Dermis blood vessel endothelial cell (primary cell): ENCODE measurements around the gene RANBP3. TPM values are rescaled to one million over a fixed set of nuclear protein-coding genes. Genes with fewer than 3 reads are reported as not detected.
A peak's percentile ranks its signal among the peaks of the same experiment; 100 is the strongest.
"Not testable (repeated sequence)": the region's sequence is repeated elsewhere in the genome, so short reads cannot be mapped to it uniquely, and the experiment has no call there.

Experiments
- DNase-seq: peaks from one replicate; pipeline ENCODE4 v3.0.0; 2010
- total RNA-seq: library from RNA; depleted of rRNA; stranded (reverse); fragments of >200 nt; gene quantifications from 2 replicates; pipeline ENCODE4 v1.2.3, GENCODE V29; 2014

The RANBP3 gene
- total RNA-seq, 1 donor from 2014 or later: 39.0 TPM

DNA sequence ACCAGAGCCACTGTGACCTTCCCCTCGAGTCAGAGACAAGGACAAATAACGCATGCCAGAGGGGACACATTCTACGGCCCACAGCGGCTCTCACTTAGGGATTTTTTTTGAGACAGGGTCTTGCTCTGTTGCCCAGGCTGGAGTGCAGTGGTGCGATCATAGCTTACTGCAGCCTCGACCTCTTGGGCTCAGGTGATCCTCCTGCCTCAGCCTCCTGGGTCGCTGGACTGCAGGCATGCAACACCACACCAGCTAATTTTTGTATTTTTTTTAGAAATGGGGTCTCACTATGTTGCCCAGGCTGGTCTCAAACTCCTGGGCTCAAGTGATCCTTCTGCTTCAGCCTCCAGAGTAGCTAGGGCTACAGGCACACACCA lies 28.1 kb upstream of the RANBP3 start:
- not testable (repeated sequence) for DNase-seq

DNA sequence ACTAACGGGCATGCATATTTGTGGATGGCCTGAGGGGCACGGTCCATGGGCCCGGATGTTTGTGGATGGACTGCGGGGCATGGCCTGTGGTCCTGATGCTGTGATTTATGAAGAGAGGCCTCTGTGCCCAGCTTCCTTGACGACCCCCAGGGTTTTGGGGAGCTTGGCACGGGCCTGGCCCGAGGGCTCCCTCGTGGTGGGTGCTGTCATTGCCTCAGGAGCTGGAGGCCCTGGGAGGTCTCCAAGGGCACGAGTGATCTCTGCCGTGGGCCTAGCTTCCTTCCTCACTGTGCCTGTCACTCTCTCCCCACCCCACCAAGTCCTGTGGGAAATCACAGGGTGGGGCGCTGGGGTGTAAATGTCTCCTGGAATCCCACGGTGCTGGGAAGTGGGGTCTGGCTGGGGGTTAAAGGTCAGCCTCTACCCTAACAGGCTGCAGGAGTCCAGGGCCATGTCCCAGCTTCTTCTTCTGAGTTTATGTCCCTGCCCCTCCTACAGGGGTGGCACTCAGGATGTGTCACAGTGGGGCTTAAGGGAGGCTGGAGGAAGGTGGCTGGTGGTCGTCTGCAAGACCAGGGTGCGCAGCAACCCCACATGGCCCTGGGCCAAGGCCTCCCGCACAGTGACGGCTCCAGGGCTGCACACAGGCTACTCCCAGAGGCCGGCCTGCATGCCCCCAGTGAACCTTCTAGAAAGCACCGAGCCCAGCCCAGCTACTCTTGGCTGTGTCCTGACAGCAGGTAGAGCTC lies 27.6 kb upstream of the RANBP3 start:
- no peak for DNase-seq

DNA sequence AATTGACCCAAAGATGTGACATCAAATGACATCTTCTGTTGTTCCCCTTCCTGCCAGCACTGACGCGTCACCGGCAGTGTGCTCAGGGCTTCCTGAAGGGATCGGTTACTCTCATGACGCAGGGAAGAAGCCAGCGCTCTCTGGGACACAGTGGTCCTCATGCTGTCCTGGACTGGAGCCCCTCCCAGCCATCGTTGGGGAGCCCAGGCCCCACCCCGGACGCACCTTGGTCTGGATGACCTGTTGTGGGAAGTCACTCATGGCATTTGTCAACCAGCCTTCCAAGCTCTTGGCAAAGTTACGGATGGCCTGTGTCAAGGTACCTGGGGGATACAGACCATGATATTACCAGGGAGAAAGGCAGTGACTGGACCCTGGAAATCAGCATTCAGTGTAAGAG lies 26.0 kb upstream of the RANBP3 start:
- DNase-seq: no peak

DNA sequence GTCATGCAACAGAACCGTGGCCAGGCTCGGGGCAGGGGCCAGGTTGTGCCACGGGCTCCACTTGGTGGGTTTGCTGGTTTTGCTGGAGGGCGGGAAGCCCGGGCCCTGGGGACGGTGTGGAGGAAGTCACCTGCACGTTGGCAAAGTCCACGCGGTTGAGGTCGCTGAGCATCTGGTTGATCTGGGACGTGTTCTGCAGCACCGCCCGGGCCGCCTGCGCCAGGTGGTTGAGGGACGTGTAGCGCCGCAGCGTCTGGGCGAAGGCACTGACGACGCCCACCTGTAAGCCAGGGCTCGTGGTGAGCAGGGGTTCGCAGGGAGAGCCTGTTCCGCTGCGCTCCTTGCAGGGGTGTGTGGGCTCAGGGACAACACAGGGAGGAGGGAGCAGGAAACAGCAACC lies 24.7 kb upstream of the RANBP3 start:
- DNase-seq: no peak

DNA sequence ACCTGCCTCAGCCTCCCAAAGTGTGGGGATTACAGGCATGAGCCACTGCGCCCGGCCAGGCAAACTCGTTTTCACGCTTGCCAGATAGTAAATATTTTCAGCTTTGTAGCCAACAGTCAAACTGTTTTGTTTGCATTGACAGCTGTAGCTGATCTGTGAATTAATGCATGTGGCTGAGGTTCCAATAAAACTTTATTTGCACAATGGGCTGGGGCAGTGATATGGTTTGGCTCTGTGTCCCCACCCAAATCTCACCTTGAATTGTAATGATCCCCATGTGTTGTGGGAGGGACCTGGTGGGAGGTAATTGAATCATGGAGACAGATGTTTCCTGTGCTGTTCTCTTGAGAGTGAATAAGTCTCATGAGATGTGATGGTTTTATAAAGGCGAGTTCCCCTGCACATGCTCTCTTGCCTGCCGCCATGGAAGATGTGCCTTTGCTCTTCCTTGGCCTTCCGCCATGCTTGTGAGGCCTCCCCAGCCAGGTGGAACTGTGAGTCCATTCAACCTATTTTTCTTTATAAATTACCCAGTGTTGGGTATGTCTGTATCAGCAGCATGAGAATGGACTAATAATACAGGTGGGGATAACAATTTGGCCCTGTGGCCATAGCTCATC lies 22.4 kb upstream of the RANBP3 start:
- no peak for DNase-seq

DNA sequence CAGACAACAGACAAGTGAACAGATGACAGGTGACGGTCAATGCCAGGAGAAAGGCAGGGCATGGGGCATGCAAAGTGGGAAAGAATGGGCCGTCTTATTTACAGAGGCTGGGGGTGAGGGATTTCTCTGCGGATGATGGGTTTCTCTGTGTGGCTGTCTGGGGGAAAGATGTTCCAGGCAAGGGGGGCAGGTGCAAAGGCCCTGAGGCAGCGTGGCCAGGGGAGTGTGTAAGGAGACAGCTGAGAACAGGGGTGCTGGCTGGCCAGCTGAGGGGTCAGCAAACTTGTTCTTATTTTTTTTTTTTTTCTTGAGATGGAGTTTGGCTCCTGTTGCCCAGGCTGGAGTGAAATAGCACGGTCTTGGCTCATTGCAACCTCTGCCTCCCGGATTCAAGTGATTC lies 21.8 kb upstream of the RANBP3 start:
- no peak for DNase-seq

DNA sequence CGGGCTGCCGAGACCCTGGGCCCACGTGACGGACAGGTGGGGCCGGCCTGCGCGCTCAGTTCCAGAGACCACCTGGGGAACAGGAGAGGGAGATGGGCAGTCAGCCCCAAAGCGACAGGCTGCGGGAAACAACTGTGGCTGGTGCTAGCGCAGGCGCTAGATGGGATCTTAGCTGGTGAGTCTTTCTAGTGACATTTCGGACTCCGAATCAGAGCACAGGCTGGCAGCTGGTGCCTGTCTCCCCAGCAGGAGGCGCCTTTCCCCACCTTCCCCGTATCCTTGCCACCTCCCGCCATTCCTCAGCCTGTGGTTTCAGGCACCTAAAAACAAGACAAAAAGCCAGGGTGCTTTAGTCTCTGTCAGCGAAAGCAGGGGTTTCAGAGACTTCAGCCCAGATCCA lies 19.4 kb upstream of the RANBP3 start:
- no peak for DNase-seq

DNA sequence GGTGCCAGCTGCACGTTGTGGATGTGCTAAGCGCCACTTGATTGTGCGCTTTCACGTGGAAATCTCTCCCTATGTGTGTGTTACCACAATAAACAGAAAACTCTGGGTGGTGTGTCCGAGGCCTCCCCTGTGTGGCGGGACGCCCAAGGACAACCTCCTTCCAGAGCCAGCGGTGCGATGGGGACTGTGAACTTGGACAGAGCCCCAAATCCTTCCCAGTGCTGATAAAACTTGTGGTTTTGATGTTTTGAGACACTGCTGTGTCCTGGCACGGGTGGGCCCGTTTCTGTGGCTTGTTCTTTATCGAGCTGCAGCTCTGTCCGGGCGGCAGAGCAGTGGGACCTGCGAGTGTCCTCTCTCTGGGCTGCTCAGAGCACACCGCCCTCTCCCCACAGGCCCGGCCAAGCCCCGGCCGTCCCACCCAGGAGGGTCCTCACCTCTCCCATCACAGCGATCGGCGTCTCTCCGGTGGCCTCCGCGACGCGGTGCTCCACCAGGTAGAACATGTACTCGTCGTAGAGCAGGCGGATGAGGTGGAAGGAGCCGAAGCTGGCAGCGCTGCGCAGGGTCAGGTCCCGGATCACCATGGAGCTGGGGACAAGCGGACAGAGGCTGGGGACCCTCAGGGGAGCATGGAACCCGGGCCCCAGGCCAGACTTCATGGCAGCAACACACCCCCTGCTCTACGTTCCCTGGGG lies 18.8 kb upstream of the RANBP3 start:
- DNase-seq: no peak

DNA sequence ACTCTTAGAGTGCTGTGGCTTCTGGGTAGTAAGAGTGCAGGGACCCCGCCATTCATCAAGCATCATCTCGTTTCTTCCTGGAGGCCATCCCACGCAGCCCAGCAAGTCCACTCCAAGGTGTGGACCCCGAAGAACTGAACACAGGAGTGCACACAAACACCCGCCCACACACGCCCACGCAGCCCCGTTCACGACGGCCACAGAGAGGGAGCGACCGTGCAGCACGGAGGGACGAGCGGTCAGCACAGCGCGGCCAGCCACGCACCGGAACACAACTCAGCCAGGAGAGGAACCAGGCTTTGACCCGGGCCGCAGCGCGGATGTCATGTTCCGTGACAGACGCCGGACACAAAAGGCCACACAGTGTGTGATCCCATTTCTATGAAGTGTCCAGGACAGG lies 18.2 kb upstream of the RANBP3 start:
- DNase-seq: no peak

DNA sequence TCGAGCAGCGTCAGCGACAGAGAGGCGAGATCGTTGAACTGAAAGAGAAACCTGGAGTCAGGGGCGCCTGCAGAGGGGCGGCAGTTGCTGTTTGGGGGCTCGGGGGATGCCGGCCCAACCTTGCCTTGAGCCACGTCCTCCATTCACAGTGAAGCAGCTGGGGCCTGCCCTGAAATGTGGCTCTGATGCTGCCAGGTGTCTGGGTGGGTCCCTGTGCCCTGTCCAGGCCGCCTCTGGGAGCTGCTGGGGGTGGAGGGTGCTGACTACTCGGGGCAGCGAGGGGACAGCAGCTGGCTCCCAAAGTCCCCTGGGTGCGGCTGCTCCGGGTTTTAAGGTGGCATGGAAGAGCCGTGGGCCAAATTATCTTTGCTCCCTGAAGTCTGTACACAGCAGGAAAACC lies 17.7 kb upstream of the RANBP3 start:
- DNase-seq: no peak

DNA sequence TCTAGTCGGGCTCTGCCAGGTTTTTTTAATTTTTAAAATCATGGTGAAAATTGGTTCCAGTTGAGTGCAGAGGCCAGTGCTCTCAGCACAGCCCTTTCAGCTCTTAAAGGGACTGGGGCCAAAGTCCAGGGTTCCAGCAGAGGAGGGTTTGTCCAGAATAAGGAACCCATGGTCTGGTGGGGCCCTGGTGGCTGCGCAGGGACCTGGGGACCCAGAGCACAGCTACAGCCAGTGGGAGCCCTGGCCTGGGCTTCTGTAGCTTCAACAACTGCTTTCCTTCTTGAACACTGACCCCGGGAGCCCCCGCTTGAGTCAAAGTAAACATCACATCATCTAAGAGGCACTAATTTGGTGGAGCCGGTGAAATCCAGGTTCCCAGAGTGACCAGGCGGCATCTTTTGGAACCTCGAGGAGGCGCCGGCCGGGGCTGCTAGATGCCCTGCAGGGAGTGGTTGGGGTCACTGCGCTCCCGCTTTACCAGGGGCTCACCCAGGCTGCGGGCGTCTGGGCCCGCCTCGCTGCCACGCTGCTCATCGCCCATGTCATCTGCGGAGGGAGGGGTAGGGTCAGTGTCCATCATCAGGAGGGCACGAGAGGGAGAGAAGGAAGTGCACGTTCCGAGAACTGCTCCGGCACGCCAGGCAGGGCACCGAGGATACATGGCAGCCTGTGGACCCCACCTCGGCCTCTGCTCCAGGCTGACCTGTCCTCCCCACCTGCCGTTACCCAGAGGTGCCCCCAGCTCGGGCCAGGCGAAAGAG lies 16.6 kb upstream of the RANBP3 start:
- no peak for DNase-seq

DNA sequence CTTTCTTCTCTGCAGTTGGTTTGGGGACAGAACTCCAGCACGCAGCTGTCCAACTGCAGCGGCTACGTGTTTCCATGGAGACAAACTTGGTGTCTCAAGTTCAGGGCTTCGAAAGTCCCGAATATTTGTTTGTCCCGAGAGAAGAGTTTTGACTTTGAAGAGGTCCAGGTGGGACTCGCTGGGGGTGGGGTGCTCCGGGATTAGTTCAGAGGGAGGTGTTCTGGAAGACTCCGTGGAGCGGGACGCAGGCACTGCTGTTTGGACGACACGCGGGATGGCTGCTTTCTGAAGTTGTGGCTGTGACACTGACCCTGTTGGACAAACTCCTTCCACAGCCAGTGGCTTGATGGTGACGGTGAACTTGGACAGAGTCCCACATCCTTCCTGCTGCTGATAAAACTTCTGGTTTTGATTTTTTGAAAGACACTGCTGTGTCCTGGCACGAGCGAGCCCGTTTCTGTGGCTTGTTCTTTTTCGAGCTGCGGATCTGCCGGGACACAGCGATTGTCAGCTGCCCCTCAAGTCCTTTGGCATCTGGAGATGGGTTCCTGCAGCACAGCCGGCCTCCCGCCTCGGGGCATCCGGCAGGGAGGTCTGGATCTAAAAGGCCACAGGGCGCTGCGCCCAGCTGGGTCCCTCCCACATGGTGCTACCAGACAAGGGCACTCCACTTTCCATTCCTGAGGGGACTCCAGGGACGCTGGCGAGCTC lies 15.9 kb upstream of the RANBP3 start:
- DNase-seq: peak; percentile 55

DNA sequence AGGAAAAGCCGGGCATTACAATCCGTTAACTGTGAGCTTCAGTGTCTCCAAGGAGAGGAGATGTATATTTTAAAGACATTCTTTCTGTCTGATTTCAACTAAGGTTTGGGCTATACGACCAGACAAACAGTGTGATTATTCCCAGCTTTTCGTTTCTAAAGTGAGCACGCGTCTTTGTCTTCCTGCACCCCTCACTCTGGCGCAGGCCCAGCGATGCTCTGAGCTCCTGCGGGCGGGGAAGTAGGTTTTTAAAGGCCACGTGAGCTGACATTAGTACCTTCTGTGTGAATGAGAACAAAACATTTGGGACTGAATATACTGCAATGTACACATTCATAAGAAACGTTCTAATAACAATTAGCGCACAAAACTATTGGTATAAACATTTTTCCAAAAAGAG lies 15.3 kb upstream of the RANBP3 start:
- no peak for DNase-seq

DNA sequence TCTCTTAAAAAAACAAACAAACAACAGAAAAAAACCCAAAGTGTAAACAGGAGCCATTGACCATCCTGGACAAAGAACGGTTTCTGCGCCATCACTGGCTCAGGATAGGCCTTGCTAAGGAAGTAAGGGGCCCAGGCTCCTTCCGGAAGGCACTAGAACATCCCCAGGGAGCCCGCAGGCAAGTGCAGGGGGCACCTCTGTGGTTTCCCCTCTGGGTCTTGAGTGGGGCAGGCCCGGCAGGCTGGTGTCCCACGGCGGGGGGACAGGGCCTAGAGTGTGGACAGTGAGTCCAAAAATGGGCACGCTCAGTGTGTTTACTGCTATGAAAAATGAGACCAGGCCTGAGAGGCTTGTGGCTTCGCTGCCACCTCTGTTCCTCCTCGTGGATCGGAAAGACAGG lies 14.8 kb upstream of the RANBP3 start:
- no peak for DNase-seq

DNA sequence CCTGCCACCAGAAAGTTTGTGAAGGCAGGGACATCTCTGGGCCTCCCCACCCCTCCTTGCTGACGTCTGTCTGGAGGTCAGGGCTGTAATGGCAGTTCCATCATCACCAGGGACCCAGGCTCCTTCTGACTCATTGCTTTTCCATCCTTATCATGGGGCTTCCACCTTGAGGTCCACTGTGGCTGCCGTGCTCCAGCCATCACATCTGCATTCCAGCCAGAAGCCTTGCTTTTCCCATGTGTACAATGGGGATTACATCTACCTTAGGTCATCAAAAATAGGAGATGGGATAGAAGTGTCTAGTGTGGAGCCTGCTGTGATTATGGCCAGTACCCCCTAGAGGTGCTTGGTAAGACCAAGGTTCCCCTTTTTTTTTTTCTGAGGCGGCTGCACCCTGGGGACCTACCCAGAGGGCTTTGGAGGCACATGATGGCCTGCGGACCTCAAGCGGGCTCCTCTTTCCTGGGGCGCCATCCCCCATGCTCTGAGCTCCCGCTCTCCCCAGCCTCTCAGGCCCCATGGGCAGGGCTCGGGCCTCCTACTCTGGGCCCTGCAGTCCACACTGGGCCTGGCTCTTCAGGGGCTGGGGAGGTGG lies 13.4 kb upstream of the RANBP3 start:
- DNase-seq: no peak

DNA sequence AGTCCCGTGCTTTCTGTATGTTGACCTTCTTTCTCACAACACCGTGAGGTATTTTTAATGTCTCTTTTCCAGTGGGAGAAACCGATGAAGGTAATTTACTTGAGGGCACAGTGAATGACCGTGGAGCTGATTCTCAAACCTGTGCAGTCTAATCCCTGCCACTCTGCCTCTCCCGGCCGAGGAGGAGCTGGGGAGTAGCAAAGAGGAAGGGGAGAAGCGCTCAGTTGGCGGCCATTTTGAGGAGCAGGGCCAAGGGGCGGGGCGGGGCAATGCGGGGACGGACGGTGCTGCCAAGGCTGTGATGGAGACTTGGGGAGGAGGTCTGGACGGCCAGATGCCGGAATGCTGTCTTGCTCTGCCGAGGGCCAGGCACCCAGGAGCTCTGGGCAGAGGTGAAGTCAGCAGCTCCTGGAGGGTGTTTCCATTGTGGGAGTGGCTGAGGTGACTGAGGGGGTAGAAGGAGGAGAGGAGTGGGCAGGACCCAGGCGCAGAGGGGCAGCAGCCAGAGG lies 12.4 kb upstream of the RANBP3 start:
- no peak for DNase-seq

DNA sequence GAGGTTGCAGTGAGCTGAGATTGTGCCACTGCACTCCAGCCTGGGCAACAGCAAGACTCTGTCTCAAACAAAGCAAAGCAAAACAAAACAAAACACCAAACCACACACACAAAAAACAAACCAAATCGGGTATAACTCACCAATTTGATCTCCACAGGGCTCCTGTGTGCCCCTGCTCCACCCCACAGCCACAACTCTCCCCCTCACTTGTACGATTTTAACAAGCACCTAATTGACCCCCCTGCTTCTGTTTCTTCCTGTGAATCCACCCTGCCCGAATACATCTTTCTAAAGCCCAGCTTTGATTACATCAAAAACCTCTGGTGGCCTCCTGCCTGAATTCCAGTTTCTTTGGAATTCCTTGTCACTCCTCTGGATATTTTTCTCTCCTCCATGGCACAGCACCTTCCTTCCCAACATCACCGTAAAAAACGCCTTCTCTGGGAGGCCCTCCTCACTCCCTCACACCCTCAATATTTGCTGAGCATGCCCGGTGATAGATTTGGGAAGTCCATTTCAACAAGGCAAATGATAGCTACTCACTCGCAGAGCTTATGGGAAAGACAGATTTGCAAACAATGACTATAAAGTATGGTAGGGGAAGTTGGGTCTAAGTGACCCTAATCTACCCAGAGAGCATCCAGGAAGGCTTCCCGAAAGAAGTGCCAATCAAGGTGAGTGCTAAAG lies 11.6 kb upstream of the RANBP3 start:
- DNase-seq: no peak

DNA sequence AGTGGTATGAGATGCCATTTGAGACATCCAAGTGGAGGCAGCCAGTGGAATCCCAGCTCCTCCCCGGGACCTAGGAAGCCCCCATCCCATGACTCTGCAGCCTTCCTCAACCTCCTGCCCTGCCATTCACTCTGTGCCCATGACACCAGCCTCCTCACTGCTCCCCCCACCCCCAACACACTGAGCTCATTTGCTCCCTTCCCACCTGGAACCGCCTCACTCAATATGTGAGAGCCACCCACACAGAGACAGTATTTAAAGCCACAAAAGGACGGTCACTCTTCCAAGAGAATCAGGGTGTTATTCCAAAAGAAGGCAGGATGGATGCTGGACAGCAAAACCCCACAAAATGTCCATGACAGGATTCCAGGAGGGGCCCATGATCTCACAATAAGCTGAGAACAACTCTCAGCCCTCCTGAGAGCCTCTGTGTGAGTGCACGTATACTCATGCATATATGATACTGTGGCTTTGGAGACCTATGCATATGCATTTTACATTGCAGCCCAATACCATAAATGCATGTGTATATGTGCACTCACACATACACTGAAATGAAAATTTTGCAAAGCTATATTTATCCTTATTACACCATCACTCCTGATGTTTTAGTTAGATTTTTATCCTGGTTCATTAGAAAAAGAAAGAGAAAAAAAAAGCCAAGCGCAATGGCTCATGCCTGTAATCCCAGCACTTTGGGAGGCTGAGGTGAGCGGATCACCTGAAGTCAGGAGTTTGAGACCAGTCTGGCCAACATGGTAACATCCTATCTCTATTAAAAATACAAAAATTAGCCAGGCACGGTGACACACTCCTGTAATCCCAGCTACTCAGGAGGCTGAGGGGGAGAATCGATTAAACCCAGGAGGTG lies 10.8 kb upstream of the RANBP3 start:
- DNase-seq: no peak

DNA sequence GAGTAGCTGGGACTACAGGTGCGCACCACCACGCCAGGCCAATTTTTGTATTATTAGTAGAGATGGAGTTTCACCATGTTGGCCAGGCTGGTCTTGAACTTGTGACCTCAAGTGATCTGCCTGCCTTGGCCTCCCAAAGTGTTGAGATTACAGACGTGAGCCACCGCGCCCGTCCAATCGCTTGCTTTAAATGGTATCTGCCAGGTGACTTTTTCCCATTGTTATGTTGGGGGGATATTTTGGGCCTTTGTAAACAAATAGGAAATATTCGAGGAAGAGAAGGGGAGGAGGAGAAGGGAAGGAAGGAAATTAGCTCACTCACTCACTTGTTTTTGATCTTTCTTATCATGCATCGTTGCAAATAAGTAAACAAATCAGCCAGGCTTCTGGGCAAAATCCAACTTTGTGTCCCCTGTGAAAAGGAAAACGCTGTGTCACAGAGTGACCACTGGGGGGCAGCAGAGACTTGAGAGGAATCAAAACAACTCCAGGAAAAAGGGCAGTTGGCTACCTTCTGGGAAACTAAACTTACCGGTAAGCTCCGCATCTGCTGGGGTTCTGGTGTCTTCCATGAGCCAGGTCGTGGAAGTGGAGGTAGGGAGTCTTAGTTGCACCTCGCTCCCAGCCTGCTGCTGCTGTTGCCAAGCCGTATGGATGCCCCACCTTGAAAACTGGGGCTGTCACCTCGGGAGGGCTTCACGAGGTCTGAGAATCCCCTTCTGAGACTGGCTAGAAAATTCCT lies 9.3 kb upstream of the RANBP3 start:
- peak; percentile 89 for DNase-seq

DNA sequence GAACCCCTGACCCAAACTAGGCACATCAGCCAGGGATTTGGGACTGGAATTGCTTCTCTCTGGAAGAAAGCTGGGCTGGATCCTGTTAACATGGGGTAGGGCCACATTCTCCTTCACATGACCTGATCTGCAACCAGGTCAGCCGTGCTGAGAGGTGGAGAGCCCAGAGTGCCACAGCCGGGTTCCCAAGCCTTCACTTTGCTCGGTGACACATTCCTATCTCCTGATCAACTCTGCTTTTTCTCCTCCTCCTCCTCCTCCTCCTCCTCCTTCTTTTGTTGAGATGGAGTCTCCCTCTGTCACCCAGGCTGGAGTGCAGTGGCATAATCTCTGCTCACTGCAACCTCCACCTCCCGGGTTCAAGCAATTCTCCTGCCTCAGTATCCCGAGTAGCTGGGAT lies 7.9 kb upstream of the RANBP3 start:
- not testable (repeated sequence) for DNase-seq
